H1 (cell line): ENCODE results near the gene GTSE1. TPM values are rescaled to one million over a fixed set of nuclear protein-coding genes. Genes with fewer than 3 reads are reported as not detected.
A peak's percentile ranks its signal among the peaks of the same experiment; 100 is the strongest.

Experiments used
- ASH2L ChIP-seq: fragments of 200-600, 300-600 bp; sonication (generic); IDR thresholded peaks from one replicate; pipeline ENCODE4 v1.7.1; 2017; ENCODE audit warnings: low read length
- CREB1 ChIP-seq: IDR thresholded peaks from 2 replicates; pipeline ENCODE4 v1.6.1; 2012; ENCODE audit warnings: inconsistent platforms
- E2F6 ChIP-seq: IDR thresholded peaks from 2 replicates; pipeline ENCODE4 v1.6.1; 2012; ENCODE audit warnings: inconsistent platforms
- EZH2 ChIP-seq: fragments of 200-600 bp; sonication (generic); IDR thresholded peaks from 2 replicates; pipeline ENCODE4 v1.7.1; 2012; ENCODE audit warnings: low read depth, mild to moderate bottlenecking, moderate library complexity, low read length, inconsistent platforms; ENCODE audit not compliant: severe bottlenecking
- KDM1A ChIP-seq: fragments of 200-600, 300-600 bp; sonication (generic); IDR thresholded peaks from 2 replicates; pipeline ENCODE4 v1.7.1; 2016; ENCODE audit warnings: mild to moderate bottlenecking, low read length, borderline replicate concordance
- MAX ChIP-seq: IDR thresholded peaks from 2 replicates; pipeline ENCODE4 v1.6.1; 2012; ENCODE audit warnings: inconsistent platforms
- NANOG ChIP-seq: IDR thresholded peaks from 2 replicates; pipeline ENCODE4 v1.6.1; 2011; ENCODE audit warnings: low read length, low read depth, mild to moderate bottlenecking, inconsistent platforms; ENCODE audit not compliant: insufficient read depth, poor library complexity, severe bottlenecking
- NRF1 ChIP-seq: IDR thresholded peaks from 2 replicates; pipeline ENCODE4 v1.6.1; 2011; ENCODE audit warnings: mild to moderate bottlenecking, low read depth, low read length, improper control_type of control experiment
- POLR2A ChIP-seq, 2 experiments: IDR thresholded peaks; 1 replicate in 1 of 2; 2 replicates in 1 of 2; pipeline ENCODE4 v1.6.1; 2011; ENCODE audit warnings: low read depth in 2 of 2, low read length in 2 of 2, mild to moderate bottlenecking in 2 of 2; ENCODE audit errors: control extremely low read depth in 1 of 2
- SRF ChIP-seq: IDR thresholded peaks from 2 replicates; pipeline ENCODE4 v1.6.1; 2011; ENCODE audit warnings: mild to moderate bottlenecking, low read depth, low read length, moderate library complexity
- TAF1 ChIP-seq: IDR thresholded peaks from 2 replicates; pipeline ENCODE4 v1.6.1; 2011; ENCODE audit warnings: mild to moderate bottlenecking, low read depth, low read length
- TBP ChIP-seq: IDR thresholded peaks from 2 replicates; pipeline ENCODE4 v1.6.1; 2011; ENCODE audit warnings: low read depth, low read length, improper control_type of control experiment
- polyA plus RNA-seq, 7 experiments: library from polyadenylated mRNA; depleted of rRNA in 3 of 7; stranded (reverse) in 5 of 7; unstranded in 2 of 7; fragments of >200 nt in 5 of 7; fragments of 200-250 nt in 2 of 7; gene quantifications; 1 replicate in 5 of 7; 2 replicates in 1 of 7; 4 replicates in 1 of 7; pipeline versions ENCODE4 v1.2.1 to v1.2.3, GENCODE V29; 2011 to 2013; ENCODE audit warnings: missing spikeins in 2 of 7, mixed read lengths in 2 of 7
- total RNA-seq: library from RNA; stranded (reverse); fragmentation: NEBNext Ultra II Directional; extraction: Animal tissue kit (Norgen Biotek cat#: 25700); gene quantifications from 2 replicates; pipeline ENCODE4 v1.2.1, GENCODE V29; 2021

The GTSE1 gene
- total and polyA plus RNA-seq, 2 of the 8 experiments (the other 6 are each of a cell fraction or from before 2014, with no cell fraction given), result 17.5 to 38.6 TPM

- TF ChIP-seq SRF (no peak), KDM1A (no peak), E2F6 (peak; percentile 90), TBP (peak; percentile 34; the same call in 1 of the 2 replicates), ASH2L (peak; percentile 70), POLR2A (IDR thresholded peaks at IDR 0.05; ENCODE audit: control extremely low read depth in 1 of 2, low read depth in 2 of 2, low read length in 2 of 2) (no peak), MAX (peak; percentile 75), NRF1 (peak; percentile 44), NANOG (no peak), CREB1 (0 out of 2 replicates have a peak, but pooled peaks have one; percentile 1), EZH2 (peak; percentile 63), TAF1 (0 out of 2 replicates have a peak, but pooled peaks have one; percentile 34)
- TF ChIP-seq, all 59 proteins: peak for 13
Observed at GRCh38 chr22:46250035-46250782, 46.5 kb upstream of the GTSE1 start, which contains the start of gene CDPF1 (continued).
